ENCODE measurements around the gene FLRT1.

FLRT1 gene

DNA sequence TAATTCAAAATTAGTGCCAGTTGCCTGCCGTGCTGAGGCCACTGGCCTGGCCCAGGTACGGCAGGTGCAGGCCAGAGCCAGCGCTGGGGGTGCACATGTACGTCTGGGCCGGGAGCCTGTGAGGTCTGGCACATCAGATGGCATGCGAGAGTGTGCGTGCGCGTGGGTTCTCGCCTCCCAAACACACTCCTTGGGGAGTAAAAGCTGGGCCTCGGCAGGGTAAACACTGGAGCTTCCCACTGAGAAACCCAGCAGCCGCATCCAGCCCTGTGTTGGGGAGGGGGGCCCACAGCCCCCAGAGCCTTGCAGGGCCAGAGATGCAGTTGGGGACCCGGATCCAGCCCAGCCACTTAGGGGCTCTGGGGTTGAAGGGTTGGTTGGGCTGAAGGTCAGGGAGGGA lies 37.8 kb downstream of the FLRT1 start:
- TF ChIP-seq, protein P1, sequence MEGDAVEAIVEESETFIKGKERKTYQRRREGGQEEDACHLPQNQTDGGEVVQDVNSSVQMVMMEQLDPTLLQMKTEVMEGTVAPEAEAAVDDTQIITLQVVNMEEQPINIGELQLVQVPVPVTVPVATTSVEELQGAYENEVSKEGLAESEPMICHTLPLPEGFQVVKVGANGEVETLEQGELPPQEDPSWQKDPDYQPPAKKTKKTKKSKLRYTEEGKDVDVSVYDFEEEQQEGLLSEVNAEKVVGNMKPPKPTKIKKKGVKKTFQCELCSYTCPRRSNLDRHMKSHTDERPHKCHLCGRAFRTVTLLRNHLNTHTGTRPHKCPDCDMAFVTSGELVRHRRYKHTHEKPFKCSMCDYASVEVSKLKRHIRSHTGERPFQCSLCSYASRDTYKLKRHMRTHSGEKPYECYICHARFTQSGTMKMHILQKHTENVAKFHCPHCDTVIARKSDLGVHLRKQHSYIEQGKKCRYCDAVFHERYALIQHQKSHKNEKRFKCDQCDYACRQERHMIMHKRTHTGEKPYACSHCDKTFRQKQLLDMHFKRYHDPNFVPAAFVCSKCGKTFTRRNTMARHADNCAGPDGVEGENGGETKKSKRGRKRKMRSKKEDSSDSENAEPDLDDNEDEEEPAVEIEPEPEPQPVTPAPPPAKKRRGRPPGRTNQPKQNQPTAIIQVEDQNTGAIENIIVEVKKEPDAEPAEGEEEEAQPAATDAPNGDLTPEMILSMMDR (IDR thresholded peaks at IDR 0.05; ENCODE audit: borderline replicate concordance, control extremely low read depth, extremely low read depth, insufficient read depth, missing control alignments), result no peak
- no peak for DNase-seq (ENCODE audit: low spot score)
- in situ Hi-C loops (cut with MboI; ENCODE audit: low sequenced_read_pairs, unreplicated experiment), result no loop called here

DNA sequence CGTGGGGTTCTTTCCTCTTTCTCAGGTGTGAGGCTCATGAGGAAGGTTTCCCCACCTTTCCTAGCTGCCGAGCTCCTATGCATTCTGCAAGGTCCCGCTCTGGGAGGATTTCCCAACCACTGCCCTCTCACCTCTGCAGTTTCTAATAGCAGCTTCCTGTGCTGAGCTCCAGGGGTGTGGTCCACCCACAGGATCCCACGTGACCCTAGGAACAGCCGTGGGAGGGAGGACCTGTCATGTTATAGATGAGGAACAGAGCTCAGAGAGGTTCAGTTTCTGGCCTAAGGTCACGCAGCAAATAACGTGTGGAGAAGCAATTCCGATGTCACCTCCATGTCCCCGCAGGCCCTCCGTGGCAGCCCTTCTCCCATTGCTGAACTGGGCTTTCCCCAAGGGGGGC lies 38.5 kb downstream of the FLRT1 start:
- DNase-seq (ENCODE audit: low spot score), result no peak
- in situ Hi-C loops (cut with MboI; ENCODE audit: low sequenced_read_pairs, unreplicated experiment), result no loop called here
- TF ChIP-seq, protein P1 (IDR thresholded peaks at IDR 0.05; ENCODE audit: borderline replicate concordance, control extremely low read depth, extremely low read depth, insufficient read depth, missing control alignments), result no peak

DNA sequence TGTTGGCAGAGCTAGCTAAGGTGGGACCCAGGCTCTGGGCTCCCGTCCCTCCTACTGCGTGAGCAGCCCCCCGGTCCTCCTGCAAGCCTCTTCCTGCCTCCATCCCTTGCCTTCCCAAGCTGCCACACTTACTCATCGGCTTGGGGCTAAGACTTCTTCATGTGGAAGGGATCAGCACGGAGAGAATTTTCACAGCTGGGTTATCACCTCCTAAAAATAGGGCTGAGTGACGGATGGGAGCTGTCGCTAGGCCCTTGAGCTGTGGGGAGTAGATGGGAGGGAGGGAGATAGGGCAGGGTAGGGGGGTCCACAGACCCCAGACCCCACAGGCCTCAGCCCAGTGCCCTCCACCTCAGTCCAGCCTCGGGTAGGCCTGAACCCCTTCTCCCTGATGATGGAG lies 41.0 kb downstream of the FLRT1 start:
- DNase-seq (ENCODE audit: low spot score), result no peak
- TF ChIP-seq, protein P1 (IDR thresholded peaks at IDR 0.05; ENCODE audit: borderline replicate concordance, control extremely low read depth, extremely low read depth, insufficient read depth, missing control alignments), result no peak
- in situ Hi-C loops (cut with MboI; ENCODE audit: low sequenced_read_pairs, unreplicated experiment), result no loop called here

DNA sequence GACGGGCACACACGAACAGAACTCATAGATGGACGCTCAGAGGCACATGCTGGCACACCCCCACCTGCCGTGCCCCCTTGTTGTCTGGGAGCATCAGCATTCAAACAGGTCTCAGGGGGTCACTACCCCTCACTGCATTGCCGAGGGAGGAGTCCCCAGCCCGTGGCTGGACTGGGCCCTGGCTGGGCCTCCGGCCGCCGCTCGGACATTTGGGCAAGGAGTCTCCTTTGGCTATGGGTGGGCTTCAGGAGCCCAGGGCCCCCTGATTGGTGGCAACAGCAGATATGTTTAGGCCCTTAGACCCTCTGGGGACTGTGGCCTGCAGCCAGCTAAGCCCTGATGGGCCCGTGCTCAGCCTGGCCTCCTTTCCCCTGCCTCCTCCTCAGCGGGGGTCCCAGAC lies 41.9 kb downstream of the FLRT1 start:
- in situ Hi-C loops (cut with MboI; ENCODE audit: low sequenced_read_pairs, unreplicated experiment), result no loop called here
- TF ChIP-seq, protein P1 (IDR thresholded peaks at IDR 0.05; ENCODE audit: borderline replicate concordance, control extremely low read depth, extremely low read depth, insufficient read depth, missing control alignments), result no peak
- no peak for DNase-seq (ENCODE audit: low spot score)

DNA sequence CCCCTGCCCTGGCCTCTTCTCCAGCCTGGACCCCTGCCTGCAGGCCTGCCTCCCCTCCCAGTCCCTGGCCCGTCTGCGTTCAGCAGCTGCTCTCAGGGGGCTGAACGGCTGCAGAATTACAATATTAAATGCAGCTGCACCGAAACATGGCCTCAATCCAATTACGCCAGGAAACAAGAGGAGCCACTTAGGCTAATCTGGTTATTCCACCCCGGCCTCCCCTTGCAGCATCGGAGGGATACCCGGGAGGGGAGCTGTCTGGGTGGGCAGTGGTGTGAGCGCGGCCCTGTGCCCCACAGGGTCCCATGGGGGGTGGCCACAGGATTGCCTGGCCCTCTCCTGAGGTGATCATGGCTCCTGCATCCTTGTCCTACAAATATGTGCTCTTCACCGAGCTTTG lies 42.6 kb downstream of the FLRT1 start:
- in situ Hi-C loops (cut with MboI; ENCODE audit: low sequenced_read_pairs, unreplicated experiment), result no loop called here
- DNase-seq (ENCODE audit: low spot score), result no peak
- TF ChIP-seq, protein P1 (IDR thresholded peaks at IDR 0.05; ENCODE audit: borderline replicate concordance, control extremely low read depth, extremely low read depth, insufficient read depth, missing control alignments), result no peak

DNA sequence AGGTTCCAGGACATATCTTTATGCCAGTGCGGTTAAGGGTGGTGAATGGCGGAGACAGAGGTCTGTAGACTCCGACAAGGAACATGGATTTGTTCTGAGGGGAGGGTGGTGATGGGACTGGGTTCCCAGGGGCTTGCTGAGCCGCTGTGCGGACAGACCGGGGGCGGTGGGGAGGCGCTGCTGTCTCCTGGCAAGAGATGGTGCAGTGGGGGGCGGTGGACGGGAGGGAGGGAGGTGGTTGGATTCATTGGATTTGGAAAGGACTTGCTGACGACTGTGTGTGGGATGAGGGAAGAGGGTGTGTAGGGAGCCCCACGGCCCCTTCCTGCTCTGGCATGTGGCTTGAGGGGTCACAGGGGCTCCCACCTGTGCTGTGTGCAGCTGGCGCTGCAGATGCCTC lies 43.2 kb downstream of the FLRT1 start:
- in situ Hi-C loops (cut with MboI; ENCODE audit: low sequenced_read_pairs, unreplicated experiment), result no loop called here
- TF ChIP-seq, protein P1 (IDR thresholded peaks at IDR 0.05; ENCODE audit: borderline replicate concordance, control extremely low read depth, extremely low read depth, insufficient read depth, missing control alignments), result no peak
- no peak for DNase-seq (ENCODE audit: low spot score)

DNA sequence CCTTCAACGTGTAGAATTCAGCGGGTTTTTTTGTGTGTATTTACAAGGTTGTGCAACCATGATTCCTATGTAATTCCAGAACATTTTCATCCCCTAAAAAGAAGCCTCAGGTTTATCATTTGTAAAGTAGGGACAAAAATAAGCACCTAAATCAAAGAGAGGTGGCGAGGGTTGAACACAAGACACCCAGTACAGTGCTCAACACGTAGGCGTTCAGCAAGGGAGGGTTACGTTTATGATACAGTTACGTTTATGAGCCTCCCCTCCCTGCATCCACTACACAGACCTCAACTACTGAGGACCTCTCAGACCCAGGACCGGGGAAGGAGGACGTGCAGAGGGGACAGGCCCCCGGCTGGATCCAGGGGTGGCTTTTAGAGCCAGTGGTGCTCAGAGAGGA lies 44.7 kb downstream of the FLRT1 start:
- in situ Hi-C loops (cut with MboI; ENCODE audit: low sequenced_read_pairs, unreplicated experiment), result no loop called here
- TF ChIP-seq, protein P1 (IDR thresholded peaks at IDR 0.05; ENCODE audit: borderline replicate concordance, control extremely low read depth, extremely low read depth, insufficient read depth, missing control alignments), result no peak

More for the DNA sequence above, 44.7 kb downstream of the FLRT1 start:
- no peak for DNase-seq (ENCODE audit: low spot score)

All from GM13976 (cell line).